HG03175 (cell line): ENCODE measurements around the gene EPB41.
A peak's percentile ranks its signal among the peaks of the same experiment; 100 is the strongest.
"Not testable (repeated sequence)": the region's sequence is repeated elsewhere in the genome, so short reads cannot be mapped to it uniquely, and the experiment has no call there.

ENCODE experiments used
- ATAC-seq: cut with Tn5 transposase; IDR thresholded peaks from one replicate; pipeline ENCODE4 v1.9.1; 2021; ENCODE audit warnings: mild to moderate bottlenecking, moderate library complexity; ENCODE audit not compliant: unreplicated experiment

Gene EPB41

DNA sequence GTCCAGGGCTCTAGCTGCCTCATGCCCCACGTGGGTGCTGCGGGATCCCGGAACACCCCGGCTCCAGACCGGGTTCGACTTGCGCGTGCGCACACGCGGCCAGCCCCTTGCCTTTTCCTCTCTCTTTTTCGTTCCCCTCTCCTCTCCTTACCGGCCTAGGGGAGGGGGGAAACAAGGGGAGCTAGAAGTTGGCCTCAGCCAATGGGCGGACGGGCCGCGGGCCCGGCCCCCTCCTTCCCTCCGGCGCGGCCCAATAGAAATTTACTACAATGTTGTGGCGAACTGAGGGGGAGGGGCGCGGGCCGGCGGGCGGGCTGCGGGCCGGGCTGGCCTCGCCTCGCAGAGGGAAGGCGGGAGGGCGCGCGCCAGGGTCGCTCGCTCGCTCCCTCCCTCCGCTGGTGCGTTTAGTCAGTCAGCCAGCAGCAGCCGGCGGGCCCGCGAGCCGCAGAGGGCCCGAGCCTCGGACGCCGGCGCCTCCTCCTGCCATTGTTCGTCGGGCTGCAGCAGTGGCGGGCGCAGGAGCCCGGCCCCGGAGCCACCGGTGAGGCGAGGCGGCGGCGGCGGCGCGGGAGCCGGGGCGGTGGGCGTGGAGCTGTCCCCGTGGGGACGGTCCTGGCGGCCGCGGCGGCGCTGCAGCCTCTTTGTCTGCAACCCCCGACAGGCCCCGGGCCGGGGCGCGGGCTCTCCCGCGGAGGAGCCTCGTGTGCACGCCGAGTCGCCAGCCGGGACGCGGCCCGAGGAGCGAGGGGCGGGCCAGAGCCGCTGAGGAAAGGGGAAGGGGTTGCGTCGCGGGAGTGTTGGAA is at the start of gene EPB41:
Gene EPB41 (plus strand): TSS at position 342 of the 803 bp plus-strand sequence. CDS start 72,869 bp downstream, outside the sequence.
- peak; percentile 87 for ATAC-seq

DNA sequence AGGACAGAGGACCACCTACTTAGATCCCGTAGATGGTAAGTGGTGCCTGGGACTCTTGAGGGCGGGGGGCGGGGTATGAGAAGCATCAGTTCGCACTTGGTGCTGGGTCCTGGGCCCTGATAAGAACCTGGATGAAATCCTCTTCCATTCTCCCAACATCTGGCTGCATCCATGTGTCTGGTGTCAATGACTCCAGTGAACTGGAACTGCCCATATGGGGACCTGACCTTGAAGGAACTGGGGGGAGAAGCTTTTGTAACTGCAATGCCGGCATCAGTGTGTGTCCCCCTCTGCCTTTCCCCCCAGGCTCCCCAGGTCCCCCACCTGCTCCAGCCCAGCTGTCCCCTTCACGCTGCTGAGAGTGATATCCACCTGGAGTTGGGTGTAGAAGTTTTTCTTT is 49.7 kb upstream of the EPB41 start:
- ATAC-seq = no peak

DNA sequence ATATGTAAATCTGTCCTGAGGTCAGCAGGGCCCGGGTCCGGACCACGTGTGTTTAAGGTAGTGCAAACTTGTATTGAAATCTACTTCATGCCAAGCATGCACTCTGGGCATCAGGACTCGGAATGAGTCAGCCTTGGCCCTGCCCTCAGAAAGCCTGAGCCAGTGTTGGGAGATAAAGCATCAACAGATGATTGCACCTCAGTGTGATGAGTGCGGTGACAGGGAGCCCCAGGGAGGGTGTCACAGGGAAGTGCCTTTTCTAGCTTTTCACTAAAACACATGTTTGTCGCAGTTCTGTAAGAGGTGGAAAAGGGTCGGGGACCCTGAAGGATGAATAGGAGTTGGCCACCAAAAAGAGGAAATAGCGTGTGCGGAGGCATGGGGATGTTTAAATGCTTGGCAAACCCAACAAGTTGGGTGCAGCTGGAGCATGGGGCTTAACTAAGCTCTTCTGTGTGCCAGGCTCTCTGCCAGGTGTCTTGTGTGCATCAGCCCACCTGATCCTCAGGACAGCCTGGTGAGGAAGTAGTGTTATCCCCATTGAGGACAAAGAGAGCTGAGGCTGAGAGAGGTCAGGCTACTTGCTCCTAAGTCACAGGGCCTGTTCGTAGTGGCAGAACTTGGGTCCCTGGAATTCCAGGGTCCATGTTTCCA is 48.2 kb upstream of the EPB41 start:
- no peak for ATAC-seq

DNA sequence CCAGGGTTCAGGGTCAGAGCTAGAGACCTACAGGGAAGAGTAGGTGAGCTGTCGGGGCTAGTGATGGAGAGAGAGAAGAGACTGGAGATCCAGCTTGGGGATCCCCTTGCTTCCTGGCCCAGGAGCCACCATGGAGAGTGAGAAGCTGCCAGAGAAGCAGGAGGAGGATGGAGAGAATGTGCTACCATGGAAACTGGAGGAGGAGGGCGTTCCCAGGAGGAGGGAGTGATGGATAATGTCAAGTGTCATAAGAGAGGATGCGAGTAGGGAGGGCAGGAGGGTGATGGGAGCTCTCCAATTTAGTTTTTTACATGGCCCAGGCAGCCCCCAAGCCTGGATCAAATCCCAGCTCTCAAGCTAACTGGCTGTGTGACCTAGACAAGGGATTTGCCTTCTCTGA is 46.5 kb upstream of the EPB41 start:
- no peak for ATAC-seq

DNA sequence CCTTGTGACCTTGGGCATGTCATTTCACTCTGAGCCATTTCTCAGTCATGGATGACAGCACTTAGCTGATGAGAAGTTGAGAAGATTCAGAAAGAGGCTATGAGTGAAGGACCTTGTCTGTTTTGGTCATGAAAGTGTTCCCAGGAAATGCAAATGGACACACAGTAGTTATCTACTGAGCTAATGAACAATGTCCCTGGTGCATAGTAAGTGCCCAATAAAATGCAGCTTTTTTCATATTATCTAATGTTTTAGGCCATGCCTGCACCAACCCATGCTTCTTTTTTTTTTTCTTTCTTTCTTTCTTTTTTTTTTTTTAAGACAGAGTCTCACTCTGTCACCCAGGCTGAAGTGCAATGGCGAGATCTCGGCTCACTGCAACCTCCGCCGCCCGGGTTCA is 44.4 kb upstream of the EPB41 start:
- ATAC-seq = no peak

DNA sequence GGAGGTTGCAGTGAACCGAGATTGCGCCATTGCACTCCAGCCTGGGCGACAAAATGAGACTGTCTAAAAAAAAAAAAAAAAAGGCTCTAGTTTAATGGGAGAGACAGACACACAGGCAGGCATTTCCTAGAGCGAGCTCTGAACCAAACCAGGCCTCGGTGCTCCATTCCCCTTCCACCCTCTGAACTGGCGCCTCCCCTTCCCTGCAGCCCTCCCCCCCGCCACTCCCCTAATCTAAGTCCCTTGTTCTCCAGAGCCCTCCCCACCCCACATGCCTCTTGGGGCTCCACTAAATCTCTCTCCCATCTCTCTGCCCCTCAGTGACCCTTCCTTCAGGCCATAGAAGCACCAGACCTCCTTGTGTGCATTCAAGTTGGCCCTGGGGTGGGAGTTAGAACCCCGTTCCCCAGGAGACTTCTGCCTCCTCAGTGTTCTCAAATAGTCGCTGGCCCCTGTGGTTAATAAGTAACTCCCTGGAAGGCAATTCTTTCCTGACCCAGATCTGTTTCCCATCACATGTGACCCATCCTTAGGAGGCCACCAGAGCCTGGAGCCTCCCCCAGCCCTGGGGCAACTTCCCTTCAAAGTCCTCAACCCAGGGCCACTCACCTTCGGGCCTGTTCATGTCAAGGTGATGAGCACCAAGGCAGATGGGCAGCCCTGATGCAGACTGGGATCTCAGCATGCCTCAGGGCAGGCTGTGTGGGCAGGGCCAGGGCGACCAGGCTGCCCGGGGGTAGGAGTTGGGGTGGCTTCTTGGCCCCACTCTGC is 42.6 kb upstream of the EPB41 start:
- ATAC-seq = no peak

DNA sequence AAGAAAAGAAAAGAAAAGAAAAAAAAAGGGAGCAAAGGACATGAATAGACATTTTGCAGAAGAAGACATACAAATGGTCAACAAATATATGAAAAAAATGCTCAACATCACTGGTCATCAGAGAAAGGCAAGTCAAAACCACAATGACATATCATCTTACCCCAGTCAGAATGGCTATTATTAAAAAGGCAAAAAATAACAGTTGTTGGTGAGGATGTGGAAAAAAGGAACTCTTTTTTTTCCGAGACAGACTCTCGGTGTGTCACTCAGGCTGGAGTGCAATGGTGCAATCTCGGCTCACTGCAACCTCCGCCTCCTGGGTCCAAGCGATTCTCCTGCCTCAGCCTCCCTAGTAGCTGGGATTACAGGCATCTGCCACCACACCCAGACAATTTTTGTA is 39.2 kb upstream of the EPB41 start:
- not testable (repeated sequence) for ATAC-seq

DNA sequence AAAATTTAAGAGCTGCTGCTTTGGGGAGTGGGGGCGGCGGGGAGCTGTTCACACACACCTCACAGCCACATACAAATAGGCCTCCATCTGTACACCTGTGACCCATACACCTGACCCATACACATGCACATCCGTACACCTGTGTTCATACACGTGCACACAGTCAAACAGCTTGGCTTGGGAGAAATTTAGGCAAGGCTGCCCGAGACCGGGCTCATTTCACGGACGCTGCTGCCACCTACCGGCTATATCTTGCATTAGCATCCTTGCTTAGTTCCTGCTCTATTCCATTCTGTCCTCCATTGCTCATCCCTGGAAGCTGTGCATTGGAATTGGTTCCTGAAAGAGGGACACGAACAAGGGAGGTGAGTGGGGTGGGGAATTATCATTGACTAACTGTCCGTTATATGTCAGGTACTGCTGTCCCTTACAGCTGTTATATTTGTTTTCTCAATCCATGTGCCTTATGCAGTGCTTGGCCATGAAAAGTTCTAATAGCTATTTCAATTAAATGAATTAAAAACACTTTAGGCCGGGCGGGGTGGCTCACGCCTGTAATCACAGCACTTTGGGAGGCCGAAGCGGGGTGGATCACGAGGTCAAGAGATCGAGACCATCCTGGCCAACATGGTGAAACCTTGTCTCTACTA is 37.1 kb upstream of the EPB41 start:
- ATAC-seq = peak; percentile 41

DNA sequence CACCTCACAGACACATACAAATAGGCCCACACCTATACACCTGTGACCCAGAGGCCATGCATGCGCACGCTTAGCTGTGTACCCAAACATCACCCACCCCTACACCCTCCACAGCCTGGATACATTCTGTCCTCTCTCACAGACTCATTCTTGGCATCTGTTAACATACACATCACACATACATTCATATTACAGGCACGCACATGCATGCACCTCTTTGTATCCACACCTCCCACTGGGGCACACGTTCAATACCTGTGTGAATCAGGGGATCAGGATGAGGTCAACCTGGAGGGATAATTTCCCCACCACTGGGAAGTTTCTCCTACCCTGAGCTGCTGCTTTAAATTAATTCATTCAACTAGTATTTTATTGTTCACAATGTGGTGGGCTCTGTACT is 35.6 kb upstream of the EPB41 start:
- ATAC-seq = no peak

DNA sequence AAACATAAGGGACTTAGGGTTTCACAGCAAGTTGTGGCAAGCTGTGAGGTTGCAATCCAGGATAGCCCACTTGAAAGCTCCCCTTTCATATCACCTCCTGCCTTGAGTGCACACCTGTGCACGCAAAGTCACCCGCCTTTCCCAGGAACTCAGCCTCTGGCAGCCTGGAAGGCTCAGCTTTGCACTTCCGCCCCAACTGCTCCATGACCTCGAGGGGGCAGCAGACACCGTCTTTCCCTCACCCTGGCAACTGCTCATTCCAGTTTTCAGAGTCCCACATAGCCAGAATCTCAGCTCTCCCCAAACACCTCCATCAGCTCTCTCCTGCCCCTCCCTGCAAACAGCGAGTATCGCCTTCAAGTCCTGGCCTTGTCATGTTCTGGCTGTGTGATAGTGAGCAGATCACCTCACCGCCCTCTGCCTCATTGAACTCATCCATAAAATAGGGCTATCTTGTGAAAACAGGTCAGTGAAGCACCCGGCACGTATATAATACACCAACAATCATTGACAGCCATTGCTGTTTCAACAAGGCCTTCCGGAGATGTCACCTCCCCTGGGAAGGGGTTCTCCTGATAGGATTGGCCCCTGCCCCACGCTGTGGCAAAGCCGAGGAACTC is 32.2 kb upstream of the EPB41 start:
- ATAC-seq = no peak

DNA sequence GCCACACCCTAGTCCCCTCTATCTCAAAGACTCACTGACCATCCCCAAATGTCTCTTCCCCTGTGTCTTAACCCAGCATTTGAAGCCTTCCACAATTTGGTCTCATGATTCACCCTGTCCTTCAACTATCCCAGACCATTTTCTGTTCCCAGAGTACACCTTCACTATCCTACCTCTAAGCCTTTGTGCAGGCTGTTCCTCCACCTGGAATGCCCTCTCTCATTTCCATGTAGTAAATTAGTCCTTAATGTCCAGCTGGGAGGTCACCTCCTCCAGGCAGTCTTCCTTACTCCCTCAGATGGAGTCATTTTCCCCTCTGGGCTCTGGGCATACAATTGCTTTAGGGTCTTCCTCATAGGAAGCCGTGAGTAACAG is 31.1 kb upstream of the EPB41 start:
- ATAC-seq = no peak

DNA sequence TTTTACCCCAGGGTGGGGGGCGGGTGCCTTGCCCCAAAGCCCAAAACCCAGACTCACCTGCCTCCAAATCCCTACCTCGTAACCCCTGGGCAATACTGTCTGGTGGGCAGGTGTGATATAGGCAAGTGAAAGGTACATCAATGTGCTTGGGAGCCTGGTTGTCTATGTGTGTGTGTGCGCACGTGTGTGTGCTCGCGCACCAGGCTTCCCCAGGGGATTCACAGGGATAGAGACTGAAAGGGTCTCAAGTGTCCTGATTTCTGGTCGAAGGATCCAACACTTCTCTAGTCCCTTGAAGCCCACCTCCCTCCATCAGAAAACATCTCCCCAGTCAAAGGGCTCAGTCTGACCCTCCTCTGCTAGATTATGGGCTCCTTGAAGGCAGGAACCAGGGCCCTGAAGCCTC is 28.9 kb upstream of the EPB41 start:
- no peak for ATAC-seq

DNA sequence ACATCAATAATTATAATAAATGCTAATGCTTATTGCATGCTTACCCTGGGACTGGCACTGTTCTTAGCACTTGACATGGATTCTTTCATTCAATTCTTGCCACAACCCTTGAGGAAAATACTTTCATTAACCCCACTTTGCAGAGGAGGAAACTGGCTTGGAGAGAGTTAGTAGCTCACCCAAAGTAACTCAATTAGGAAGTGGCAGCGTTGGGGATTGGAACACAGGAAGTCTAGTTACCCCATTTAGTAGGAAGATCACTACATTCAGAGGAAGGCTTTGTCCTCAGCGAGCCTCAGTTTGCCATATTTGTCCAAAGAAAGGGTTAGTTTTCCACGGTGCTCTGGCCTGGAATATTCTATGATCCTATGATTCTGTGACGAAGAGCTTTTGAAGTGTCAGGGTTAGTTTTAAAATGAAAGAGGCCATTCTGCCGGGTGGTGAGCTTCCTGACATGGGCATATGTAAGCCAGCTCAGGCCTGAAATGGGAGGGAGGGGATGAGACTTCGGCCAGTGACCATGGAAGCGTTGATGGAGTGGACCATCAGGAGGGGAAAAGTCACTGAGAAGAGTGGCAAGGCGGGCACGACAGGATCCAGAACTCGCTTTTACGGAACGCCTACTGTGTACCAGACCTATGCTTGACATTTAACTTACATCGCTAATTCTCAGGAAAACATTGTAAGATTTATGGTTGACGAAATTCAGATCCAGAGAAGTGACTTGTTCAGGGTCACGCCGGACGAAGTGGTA is 28.2 kb upstream of the EPB41 start:
- ATAC-seq = no peak

DNA sequence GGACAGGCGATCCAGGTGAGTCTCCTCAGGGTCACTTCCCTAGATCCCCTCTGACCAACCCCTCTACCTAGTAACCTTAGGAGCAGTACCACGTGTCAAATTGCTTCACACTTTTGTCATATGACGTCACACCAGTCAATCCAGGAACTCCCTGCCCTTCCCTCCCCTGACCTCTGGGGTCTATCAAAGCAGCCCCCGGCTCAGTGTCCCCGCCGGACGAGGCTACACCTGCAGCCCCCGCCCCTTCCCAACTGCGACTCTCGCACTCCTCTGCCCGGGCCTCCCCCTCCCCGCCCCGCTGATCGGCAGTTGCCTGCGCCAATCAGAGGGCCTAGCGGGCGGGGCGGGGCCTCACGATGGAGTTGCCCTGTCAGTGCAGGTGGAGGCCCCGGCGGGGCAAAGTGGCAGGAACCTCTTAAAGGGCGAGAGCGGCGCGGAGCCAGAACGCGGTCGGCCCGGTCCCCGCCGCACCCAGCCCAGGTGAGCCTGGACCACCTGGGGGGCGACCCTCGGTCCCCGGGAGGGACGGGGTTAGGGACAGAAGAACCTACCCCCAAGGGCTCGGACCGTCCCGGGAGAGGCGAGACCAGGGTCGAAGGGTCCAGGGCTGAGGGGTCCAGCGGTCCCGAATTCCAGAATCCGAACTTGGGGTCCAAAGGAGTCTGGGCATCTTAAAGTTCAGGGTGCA is 27.5 kb upstream of the EPB41 start:
- peak; percentile 75 for ATAC-seq

DNA sequence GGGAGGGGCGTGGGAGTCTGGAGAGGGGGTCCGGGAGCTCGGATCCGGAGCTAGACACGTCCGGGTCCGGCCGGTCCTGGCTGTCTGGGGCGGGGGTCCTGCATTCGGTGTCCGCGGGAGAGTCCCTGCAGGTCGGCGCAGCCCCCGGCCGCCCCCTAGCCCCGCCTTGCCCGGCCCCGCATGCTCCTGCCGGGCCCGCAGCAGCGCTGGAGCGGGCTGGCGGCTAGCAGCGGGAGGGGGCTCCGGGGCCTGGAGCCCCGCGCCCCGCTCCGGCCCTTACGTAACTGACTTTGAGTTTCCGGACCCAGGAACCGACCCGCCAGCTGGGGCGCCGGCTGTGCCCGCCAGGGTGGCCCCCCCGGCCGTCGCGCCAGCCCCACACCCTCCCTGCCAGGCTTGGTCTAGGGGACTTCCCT is 26.9 kb upstream of the EPB41 start:
- no peak for ATAC-seq

DNA sequence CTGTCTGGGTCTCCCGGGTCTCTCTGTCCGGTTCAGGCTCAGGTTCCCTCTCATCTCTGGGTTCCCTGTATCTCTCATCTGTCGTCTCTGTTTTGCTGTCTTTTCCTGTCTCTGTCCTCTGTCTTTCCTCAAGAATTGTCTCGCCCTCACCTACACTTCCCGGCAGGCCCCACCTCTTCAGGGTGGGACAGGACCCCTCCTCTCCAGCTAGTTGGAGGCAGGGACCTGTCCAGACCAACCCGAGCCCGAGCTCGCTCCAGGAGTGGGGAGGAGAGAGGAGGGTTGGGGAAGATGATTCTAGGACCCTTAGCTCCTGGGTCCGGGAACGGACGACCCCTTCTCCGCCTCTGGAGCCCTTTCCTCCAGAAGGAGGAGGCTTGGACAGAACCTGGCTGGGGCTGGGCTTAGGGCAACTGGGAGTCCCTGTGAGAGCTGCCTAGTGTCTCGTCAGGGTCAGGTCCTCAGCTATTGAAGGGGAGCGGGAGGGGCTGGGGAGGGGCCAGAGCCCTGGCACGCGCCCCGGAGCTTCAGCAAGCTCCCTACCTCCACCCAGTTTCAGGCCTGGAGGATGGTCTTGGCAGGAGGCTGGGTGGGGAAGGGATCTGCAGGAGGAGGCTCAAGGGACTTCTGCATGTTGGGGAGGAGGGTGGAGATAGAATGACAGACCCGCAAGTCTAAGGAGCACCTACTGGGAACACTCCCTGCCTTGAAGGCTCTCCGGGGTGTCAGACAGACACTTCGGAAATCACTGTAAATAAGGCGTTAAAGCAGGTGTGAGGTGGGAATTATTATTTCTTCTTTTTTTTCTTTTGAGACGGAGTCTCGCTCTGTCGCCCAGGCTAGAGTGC is 26.3 kb upstream of the EPB41 start:
- no peak for ATAC-seq

DNA sequence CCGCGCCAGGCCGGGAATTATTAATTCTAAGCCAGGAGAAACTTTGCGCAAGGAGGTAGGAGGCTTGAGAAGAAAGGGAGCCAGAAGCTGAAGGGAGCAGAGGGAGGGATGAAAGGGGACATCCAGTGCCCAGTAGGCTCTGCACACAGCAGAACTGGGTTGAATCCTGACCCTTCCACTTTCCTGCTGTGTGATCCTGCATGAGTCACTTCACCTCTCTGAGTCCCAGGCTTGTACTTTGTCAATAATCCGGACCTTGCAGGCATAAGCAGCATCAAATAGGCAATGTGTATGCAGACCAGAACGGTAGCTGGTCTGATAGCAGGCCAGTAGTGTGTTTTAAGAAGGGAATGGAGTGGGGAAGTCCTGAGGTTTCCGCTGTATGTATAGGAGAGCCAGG is 25.5 kb upstream of the EPB41 start:
- no peak for ATAC-seq

DNA sequence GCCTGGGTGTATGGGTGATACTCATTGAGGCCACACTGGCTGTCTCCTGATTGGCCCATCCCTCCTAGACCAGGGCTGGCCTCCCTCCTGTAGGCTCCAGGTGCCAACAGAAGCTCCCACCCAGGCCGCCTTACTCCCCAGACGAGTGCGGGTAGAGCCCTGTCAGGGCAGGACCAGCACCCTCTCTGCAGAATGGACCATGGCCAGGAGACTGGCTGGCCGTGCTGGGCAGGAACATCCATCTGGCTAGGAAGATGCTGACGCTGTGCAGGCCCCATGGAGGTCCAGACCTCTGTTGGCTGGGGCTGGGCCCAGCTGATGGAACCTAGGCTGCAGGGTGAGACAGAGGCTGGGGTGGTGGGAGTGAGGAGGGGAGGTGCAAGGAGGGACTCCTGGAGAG is 25.0 kb upstream of the EPB41 start:
- ATAC-seq = no peak

DNA sequence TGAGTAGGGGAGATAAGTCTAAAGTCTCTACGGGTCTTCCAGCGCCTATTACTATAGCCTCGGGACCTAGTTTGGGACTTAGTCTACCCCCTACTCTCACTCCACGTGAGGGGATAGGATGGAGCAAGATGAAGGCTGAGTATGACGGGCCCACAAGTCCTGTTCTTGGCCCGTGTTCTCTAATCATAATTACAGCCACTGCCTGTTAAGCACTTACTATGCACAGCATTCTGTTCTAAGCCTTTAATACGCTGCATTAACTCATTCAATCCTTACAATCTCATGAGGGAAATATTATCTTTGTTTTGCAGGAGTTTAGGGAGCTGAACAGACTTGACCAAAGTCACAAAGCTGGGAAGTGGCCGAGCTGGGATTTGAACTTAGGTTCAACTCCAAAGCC is 23.9 kb upstream of the EPB41 start:
- no peak for ATAC-seq
